ENCODE data around the gene DPP10. TPM values are rescaled to one million over a fixed set of nuclear protein-coding genes. Genes with fewer than 3 reads are reported as not detected.

The DPP10 gene
- total RNA-seq, 1 donor from 2014 or later: 1.1 TPM

DNA sequence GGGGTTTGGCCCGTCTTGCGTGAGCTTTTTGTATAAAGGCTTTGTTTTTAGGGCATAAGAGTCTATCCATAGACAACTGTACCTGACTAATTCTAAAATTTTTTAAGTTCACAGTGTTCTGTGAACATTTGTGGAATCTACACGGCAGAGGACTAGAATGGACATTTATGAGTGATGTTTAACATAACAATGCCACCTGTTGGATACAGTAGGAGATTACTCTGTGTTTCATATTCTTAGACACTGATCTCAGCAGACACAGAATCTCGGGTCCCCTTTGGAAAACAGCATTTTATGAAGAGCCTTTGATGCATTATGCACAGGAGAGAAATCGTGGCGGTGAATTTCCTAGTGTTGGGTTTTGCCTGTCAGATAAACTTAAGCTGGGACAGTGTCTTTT lies 752.2 kb downstream of the DPP10 start:
- H3K36me3 ChIP-seq (ENCODE audit: insufficient read depth, low read length): no peaks in the 10 kb centered on the region
- no peak for FAIRE-seq
- no peak overlapping the region for H3K9ac ChIP-seq (ENCODE audit: low read length)
- no peaks in the 10 kb centered on the region for H4K20me1 ChIP-seq (ENCODE audit: insufficient read depth, low read length)
- no peak overlapping the region for H3K4me3 ChIP-seq (ENCODE audit: insufficient read depth, low read depth, low read length)
- no peaks in the 10 kb centered on the region for H3K9me3 ChIP-seq (ENCODE audit: insufficient read depth, low read depth, low read length)
- no peaks in the 10 kb centered on the region for H3K27me3 Mint-ChIP-seq (ENCODE audit: low read depth, unreplicated experiment)
- H3K4me1 ChIP-seq (ENCODE audit: insufficient read depth, low read length): no peaks in the 10 kb centered on the region
- no peak for TF ChIP-seq EZH2 (IDR thresholded peaks at IDR 0.05; ENCODE audit: insufficient read depth, low read length)
- TF ChIP-seq, protein P1, sequence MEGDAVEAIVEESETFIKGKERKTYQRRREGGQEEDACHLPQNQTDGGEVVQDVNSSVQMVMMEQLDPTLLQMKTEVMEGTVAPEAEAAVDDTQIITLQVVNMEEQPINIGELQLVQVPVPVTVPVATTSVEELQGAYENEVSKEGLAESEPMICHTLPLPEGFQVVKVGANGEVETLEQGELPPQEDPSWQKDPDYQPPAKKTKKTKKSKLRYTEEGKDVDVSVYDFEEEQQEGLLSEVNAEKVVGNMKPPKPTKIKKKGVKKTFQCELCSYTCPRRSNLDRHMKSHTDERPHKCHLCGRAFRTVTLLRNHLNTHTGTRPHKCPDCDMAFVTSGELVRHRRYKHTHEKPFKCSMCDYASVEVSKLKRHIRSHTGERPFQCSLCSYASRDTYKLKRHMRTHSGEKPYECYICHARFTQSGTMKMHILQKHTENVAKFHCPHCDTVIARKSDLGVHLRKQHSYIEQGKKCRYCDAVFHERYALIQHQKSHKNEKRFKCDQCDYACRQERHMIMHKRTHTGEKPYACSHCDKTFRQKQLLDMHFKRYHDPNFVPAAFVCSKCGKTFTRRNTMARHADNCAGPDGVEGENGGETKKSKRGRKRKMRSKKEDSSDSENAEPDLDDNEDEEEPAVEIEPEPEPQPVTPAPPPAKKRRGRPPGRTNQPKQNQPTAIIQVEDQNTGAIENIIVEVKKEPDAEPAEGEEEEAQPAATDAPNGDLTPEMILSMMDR (IDR thresholded peaks at IDR 0.05; ENCODE audit: insufficient read depth, low read depth, low read length): no peak
- no peaks in the 10 kb centered on the region for H3K9me3 Mint-ChIP-seq (ENCODE audit: unreplicated experiment)
- no peaks in the 10 kb centered on the region for H3K36me3 Mint-ChIP-seq (ENCODE audit: low read depth, unreplicated experiment)
- H3K4me2 ChIP-seq (ENCODE audit: low read length): no peak overlapping the region
- H3K4me3 Mint-ChIP-seq (ENCODE audit: unreplicated experiment): no peak overlapping the region
- H3K27ac Mint-ChIP-seq (ENCODE audit: unreplicated experiment): no peak overlapping the region
- H3K27me3 ChIP-seq (ENCODE audit: insufficient read depth, low read length): no peaks in the 10 kb centered on the region
- no peak overlapping the region for H3K27ac ChIP-seq (ENCODE audit: low read depth, low read length)
- no peaks in the 10 kb centered on the region for H3K79me2 ChIP-seq (ENCODE audit: insufficient read depth, low read length)
- no peak overlapping the region for H2AFZ ChIP-seq (ENCODE audit: low read depth, low read length)
- peaks cover 2% of the 10 kb centered on the region for H3K4me1 Mint-ChIP-seq (ENCODE audit: low read depth, unreplicated experiment)
- DNase-seq (ENCODE audit: low read depth): no peak

- Mint-ChIP-seq H3K36me3 (ENCODE audit: low read depth, unreplicated experiment) (no peaks in the 10 kb centered on the region), H3K9me3 (ENCODE audit: unreplicated experiment) (no peaks in the 10 kb centered on the region), H3K27me3 (ENCODE audit: low read depth, unreplicated experiment) (no peaks in the 10 kb centered on the region), H3K4me1 (ENCODE audit: low read depth, unreplicated experiment) (peaks cover 2% of the 10 kb centered on the region), H3K4me3 (ENCODE audit: unreplicated experiment) (no peak overlapping the region), H3K27ac (ENCODE audit: unreplicated experiment) (no peak overlapping the region)
- Histone ChIP-seq H2AFZ (ENCODE audit: low read depth, low read length) (no peak overlapping the region), H3K9ac (ENCODE audit: low read length) (no peak overlapping the region), H3K36me3 (ENCODE audit: insufficient read depth, low read length) (no peaks in the 10 kb centered on the region), H3K4me2 (ENCODE audit: low read length) (no peak overlapping the region), H3K79me2 (ENCODE audit: insufficient read depth, low read length) (no peaks in the 10 kb centered on the region), H3K4me3 (ENCODE audit: insufficient read depth, low read depth, low read length) (no peak overlapping the region), H3K27me3 (ENCODE audit: insufficient read depth, low read length) (no peaks in the 10 kb centered on the region), H3K9me3 (ENCODE audit: insufficient read depth, low read depth, low read length) (no peaks in the 10 kb centered on the region), H3K27ac (ENCODE audit: low read depth, low read length) (no peak overlapping the region), H4K20me1 (ENCODE audit: insufficient read depth, low read length) (no peaks in the 10 kb centered on the region), H3K4me1 (ENCODE audit: insufficient read depth, low read length) (no peaks in the 10 kb centered on the region)
- FAIRE-seq: no peak
- no peak for DNase-seq (ENCODE audit: low read depth)
- TF ChIP-seq, protein P1 (IDR thresholded peaks at IDR 0.05; ENCODE audit: insufficient read depth, low read depth, low read length): no peak
- no peak for TF ChIP-seq EZH2 (IDR thresholded peaks at IDR 0.05; ENCODE audit: insufficient read depth, low read length)
Observed at GRCh38 chr2:115196587-115196986, 754.1 kb downstream of the DPP10 start.

- no peak overlapping the region for H3K27ac ChIP-seq (ENCODE audit: low read depth, low read length)
Observed at GRCh38 chr2:115199966-115200365, 757.5 kb downstream of the DPP10 start.

More at GRCh38 chr2:115199966-115200365, 757.5 kb downstream of the DPP10 start:
- H3K4me3 ChIP-seq (ENCODE audit: insufficient read depth, low read depth, low read length): no peak overlapping the region
- Mint-ChIP-seq H3K9me3 (ENCODE audit: unreplicated experiment) (no peaks in the 10 kb centered on the region), H3K4me1 (ENCODE audit: low read depth, unreplicated experiment) (peaks cover 2% of the 10 kb centered on the region), H3K36me3 (ENCODE audit: low read depth, unreplicated experiment) (no peaks in the 10 kb centered on the region), H3K27ac (ENCODE audit: unreplicated experiment) (no peak overlapping the region), H3K27me3 (ENCODE audit: low read depth, unreplicated experiment) (no peaks in the 10 kb centered on the region), H3K4me3 (ENCODE audit: unreplicated experiment) (no peak overlapping the region)
- H3K4me2 ChIP-seq (ENCODE audit: low read length): no peak overlapping the region
- H3K4me1 ChIP-seq (ENCODE audit: insufficient read depth, low read length): no peaks in the 10 kb centered on the region
- H3K79me2 ChIP-seq (ENCODE audit: insufficient read depth, low read length): no peaks in the 10 kb centered on the region
- no peaks in the 10 kb centered on the region for H3K36me3 ChIP-seq (ENCODE audit: insufficient read depth, low read length)
- H3K9me3 ChIP-seq (ENCODE audit: insufficient read depth, low read depth, low read length): no peaks in the 10 kb centered on the region
- no peak for FAIRE-seq
- H3K9ac ChIP-seq (ENCODE audit: low read length): no peak overlapping the region
- TF ChIP-seq, protein P1 (IDR thresholded peaks at IDR 0.05; ENCODE audit: insufficient read depth, low read depth, low read length): no peak
- TF ChIP-seq EZH2 (IDR thresholded peaks at IDR 0.05; ENCODE audit: insufficient read depth, low read length): no peak
- H4K20me1 ChIP-seq (ENCODE audit: insufficient read depth, low read length): no peaks in the 10 kb centered on the region
- no peak for DNase-seq (ENCODE audit: low read depth)
- no peak overlapping the region for H2AFZ ChIP-seq (ENCODE audit: low read depth, low read length)
- H3K27me3 ChIP-seq (ENCODE audit: insufficient read depth, low read length): no peaks in the 10 kb centered on the region
